ENCODE results near the gene RAPGEF4. TPM values are rescaled to one million over a fixed set of nuclear protein-coding genes. Genes with fewer than 3 reads are reported as not detected.

The RAPGEF4 gene
- total and polyA plus RNA-seq, 2 of the 13 experiments (the other 11 are each of a cell fraction or from before 2014, with no cell fraction given) = 0.78 to 0.91 TPM

DNA sequence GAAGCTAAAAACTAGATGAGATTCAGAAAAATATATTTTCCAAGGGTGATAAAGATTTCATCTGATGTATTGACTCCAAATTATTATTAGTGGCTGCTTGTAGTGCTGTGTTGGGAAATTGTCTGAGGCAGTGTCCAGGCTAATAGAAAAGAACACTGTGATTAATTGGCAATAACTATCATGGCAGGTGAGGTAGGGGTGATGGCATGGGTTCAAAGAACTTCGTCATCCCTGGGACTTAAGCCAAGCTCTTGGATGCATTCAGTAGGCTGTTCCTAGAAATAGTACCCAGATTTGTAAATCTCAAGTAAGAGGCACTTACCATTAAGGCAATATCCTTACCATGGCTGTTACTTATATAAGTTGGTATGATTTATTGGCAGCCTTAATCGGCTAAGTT, 13.2 kb upstream of the RAPGEF4 start:
- H3K27me3 ChIP-seq (ENCODE audit: control insufficient read depth in 1 of 2, insufficient read depth in 2 of 2, low read length in 2 of 2) = no peaks in the 10 kb centered on the region
- H3K79me2 ChIP-seq (ENCODE audit: insufficient read depth, low read length) = no peaks in the 10 kb centered on the region
- H3K9me3 ChIP-seq (ENCODE audit: low read length) = no peaks in the 10 kb centered on the region
- POLR2A ChIA-PET = no interaction called here
- no peak overlapping the region for H3K9ac ChIP-seq (ENCODE audit: insufficient read depth, low read depth, low read length)
- ATAC-seq (no peak), FAIRE-seq (no peak), DNase-seq (ENCODE audit: low spot score) (no peak)
- WGBS (ENCODE audit: low lambda C conversion rate) = 53% methylated on average over 2 of the region's 2 CpGs
- no peak overlapping the region for H3K4me2 ChIP-seq (ENCODE audit: low read depth, low read length)
- H2AFZ ChIP-seq (ENCODE audit: low read length) = no peak overlapping the region
- no TSS peak for BruUV-seq (replicated peaks)
- intact Hi-C loops (cut with micrococcal nuclease; ENCODE audit: unreplicated experiment) (no loop called here), in situ Hi-C loops (cut with HindIII; ENCODE audit: extremely low pct_ligation_motif_present, low pct_unique_long_range_greater_than_20kb) (no loop called here)
- CTCF ChIA-PET (ENCODE audit: low intra/inter-chr PET ratio, low total read pairs) = no interaction called here
- no peaks in the 10 kb centered on the region for H4K20me1 ChIP-seq (ENCODE audit: insufficient read depth, low read length)
- peaks cover 20% of the 10 kb centered on the region for H3K4me1 ChIP-seq (ENCODE audit: insufficient read depth, low read length)
- H3K4me3 ChIP-seq (replicated peaks in 1 of 3; ENCODE audit: insufficient read depth in 1 of 3, low read depth in 2 of 3, low read length in 3 of 3) = no peak overlapping the region
- TF ChIP-seq RAD51 (IDR thresholded peaks at IDR 0.05; ENCODE audit: borderline replicate concordance) (no peak), ZMYM2 (CRISPR knock-in tag; IDR thresholded peaks at IDR 0.05) (no peak), ZNF17 (CRISPR knock-in tag; IDR thresholded peaks at IDR 0.05) (no peak), RORA (CRISPR knock-in tag; IDR thresholded peaks at IDR 0.05) (no peak), ZNF24 (IDR thresholded peaks at IDR 0.05) (no peak), SOX6 (IDR thresholded peaks at IDR 0.05) (no peak), SOX6 (CRISPR knock-in tag; IDR thresholded peaks at IDR 0.05) (no peak), DR1 (CRISPR knock-in tag; IDR thresholded peaks at IDR 0.05) (no peak), ZNF382 (CRISPR knock-in tag; IDR thresholded peaks at IDR 0.05; ENCODE audit: borderline replicate concordance) (no peak)
- TF ChIP-seq, protein P1, sequence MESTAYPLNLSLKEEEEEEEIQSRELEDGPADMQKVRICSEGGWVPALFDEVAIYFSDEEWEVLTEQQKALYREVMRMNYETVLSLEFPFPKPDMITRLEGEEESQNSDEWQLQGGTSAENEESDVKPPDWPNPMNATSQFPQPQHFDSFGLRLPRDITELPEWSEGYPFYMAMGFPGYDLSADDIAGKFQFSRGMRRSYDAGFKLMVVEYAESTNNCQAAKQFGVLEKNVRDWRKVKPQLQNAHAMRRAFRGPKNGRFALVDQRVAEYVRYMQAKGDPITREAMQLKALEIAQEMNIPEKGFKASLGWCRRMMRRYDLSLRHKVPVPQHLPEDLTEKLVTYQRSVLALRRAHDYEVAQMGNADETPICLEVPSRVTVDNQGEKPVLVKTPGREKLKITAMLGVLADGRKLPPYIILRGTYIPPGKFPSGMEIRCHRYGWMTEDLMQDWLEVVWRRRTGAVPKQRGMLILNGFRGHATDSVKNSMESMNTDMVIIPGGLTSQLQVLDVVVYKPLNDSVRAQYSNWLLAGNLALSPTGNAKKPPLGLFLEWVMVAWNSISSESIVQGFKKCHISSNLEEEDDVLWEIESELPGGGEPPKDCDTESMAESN (CRISPR knock-in tag; conservative IDR thresholded peaks at IDR 0.05) = no peak
- no peaks in the 10 kb centered on the region for H3K36me3 ChIP-seq (replicated peaks in 1 of 2; ENCODE audit: control insufficient read depth in 1 of 2, insufficient read depth in 2 of 2, low read length in 2 of 2)
- H3K27ac ChIP-seq (ENCODE audit: extremely low read length, insufficient read depth, low read length) = no peak overlapping the region

Measured in HepG2 (cell line).